Psoas muscle (tissue), 8 donors: Measurements from ENCODE around the gene EPHA1. TPM values are rescaled to one million over a fixed set of nuclear protein-coding genes. Genes with fewer than 3 reads are reported as not detected.

Source experiments
- ATAC-seq, 4 donors: fragments of 200-7000 bp; cut with Tn5 transposase; one replicate each; pipeline ENCODE4 v1.9.1; 2020; ENCODE audit warnings: moderate library complexity in 3 of 4, mild to moderate bottlenecking in 2 of 4
- DNase-seq, 2 donors: peaks; one replicate each; pipeline ENCODE4 v3.0.0-alpha.2; 2020
- H3K27ac ChIP-seq: fragments of 200-600 bp; one replicate; pipeline ENCODE4 v1.8.0; 2022
- H3K27me3 ChIP-seq, 3 donors: fragments of 200-600 bp in 1 of 3; one replicate each; pipeline versions ENCODE4 v1.6.1 to v1.8.0; 2013 to 2022; ENCODE audit warnings: low read length in 2 of 3, mild to moderate bottlenecking in 2 of 3, moderate library complexity in 1 of 3; ENCODE audit not compliant: insufficient read depth in 3 of 3
- H3K36me3 ChIP-seq, 2 donors: fragments of 200-600 bp in 1 of 2; one replicate each; pipeline versions ENCODE4 v1.6.1 to v1.8.0; 2013 to 2022; ENCODE audit warnings: low read depth in 1 of 2, mild to moderate bottlenecking in 1 of 2, moderate library complexity in 1 of 2; ENCODE audit not compliant: insufficient read depth in 1 of 2
- H3K4me1 ChIP-seq: fragments of 200-600 bp; one replicate; pipeline ENCODE4 v1.8.0; 2022
- H3K4me3 ChIP-seq: fragments of 200-600 bp; one replicate; pipeline ENCODE4 v1.8.0; 2022; ENCODE audit warnings: mild to moderate bottlenecking
- H3K9me3 ChIP-seq: fragments of 200-600 bp; one replicate; pipeline ENCODE4 v1.8.0; 2022
- CTCF ChIP-seq: fragments of 200-600 bp; IDR thresholded peaks from one replicate; pipeline ENCODE4 v1.8.0; 2022; ENCODE audit warnings: antibody characterized with exemption
- WGBS, 3 donors: extraction: QIAGEN DNeasy Blood & Tissue Kit; methylation state at CpG; one replicate each; pipeline versions ENCODE4 v1.1.6 to v1.1.7; 2013; 5-methylcytosine and 5-hydroxymethylcytosine counted together
- intact Hi-C, 2 donors: fragments of 100-400 bp; cut with DNase I; formaldehyde crosslinking; loops; one replicate each; pipeline versions ENCODE4 v1.11.0 to v1.14.2; 2022
- polyA plus RNA-seq, 3 donors: library from polyadenylated mRNA; stranded (reverse); fragments of 200-250 nt; gene quantifications; one replicate each; pipeline ENCODE4 v1.2.3, GENCODE V29; 2013
- total RNA-seq, 4 donors: library from RNA; stranded (reverse); fragmentation: NEBNext Ultra II Directional in 2 of 4; extraction: Animal tissue kit (Norgen Biotek cat#: 25700) in 2 of 4; gene quantifications; one replicate each; pipeline versions ENCODE4 v1.2.1 to v1.2.4, GENCODE V29; 2021 to 2023
- donor health status: healthy with polysubstance abuse.
- donor health status: DM: no; HTN: no; CAD: no; lungs with moderate emphysema.
- donor health status: Bipolar disorder and iron deficiency.
- donor health status: healthy.
- donor health status: DM: yes; HTN: yes; CAD: no.
- donor health status: DM: no; HTN: no; CAD: no.
- donor health status: DM: no; HTN: no; CAD: no.
- donor health status: DM: yes; HTN: yes; CAD: no.

EPHA1 gene
- total and polyA plus RNA-seq, 7 donors, result 0.07 to 0.38 (median 0.20) TPM; not detected in 3

- Histone ChIP-seq H3K27ac (no peak overlapping the region), H3K9me3 (no peaks in the 10 kb centered on the region), H3K27me3 (no peaks in the 10 kb centered on the region), H3K4me1 (no peaks in the 10 kb centered on the region), H3K4me3 (no peak overlapping the region), H3K36me3 (peaks cover 0 to 22% of the 10 kb centered on the region in 2 donors)
- no peak for TF ChIP-seq CTCF
- ATAC-seq (no peak), DNase-seq (no peak)
- WGBS, 3 donors, result 83 to 90% (median 89%) methylated on average over 9 of the region's 9 CpGs
- intact Hi-C loops, result no loop called here
These were observed 57.1 kb downstream of the EPHA1 start for GRCh38 chr7:143351574-143351973.

- no peaks in the 10 kb centered on the region for H3K4me1 ChIP-seq
- H3K27me3 ChIP-seq, result no peaks in the 10 kb centered on the region
- no peaks in the 10 kb centered on the region for H3K9me3 ChIP-seq
- DNase-seq (no peak), ATAC-seq (no peak)
- no peak overlapping the region for H3K4me3 ChIP-seq
- 68 to 76% (median 70%) methylated on average over 5 of the region's 5 CpGs for WGBS, 3 donors
- TF ChIP-seq CTCF, result no peak
- intact Hi-C loops, result no loop called here
- peaks cover 0 to 24% of the 10 kb centered on the region in 2 donors for H3K36me3 ChIP-seq
- H3K27ac ChIP-seq, result no peak overlapping the region
These were observed 57.6 kb downstream of the EPHA1 start for GRCh38 chr7:143351060-143351459.

GRCh38 chr7:143347950-143348349 lies 60.7 kb downstream of the EPHA1 start:
- no peak for TF ChIP-seq CTCF
- no peaks in the 10 kb centered on the region for H3K27me3 ChIP-seq

GRCh38 chr7:143346018-143346417 lies 62.6 kb downstream of the EPHA1 start:
- 88 to 92% (median 92%) methylated on average over 4 of the region's 4 CpGs for WGBS, 3 donors
- intact Hi-C loops, result no loop called here
- Histone ChIP-seq H3K9me3 (no peaks in the 10 kb centered on the region), H3K27ac (no peak overlapping the region), H3K4me3 (no peak overlapping the region), H3K4me1 (no peaks in the 10 kb centered on the region), H3K36me3 (peaks cover 0 to 58% of the 10 kb centered on the region in 2 donors), H3K27me3 (no peaks in the 10 kb centered on the region)
- no peak for TF ChIP-seq CTCF
- no peak for DNase-seq
- ATAC-seq, result no peak

More at GRCh38 chr7:143347950-143348349, 60.7 kb downstream of the EPHA1 start:
- H3K27ac ChIP-seq, result no peak overlapping the region
- no peaks in the 10 kb centered on the region for H3K4me1 ChIP-seq
- ATAC-seq (no peak), DNase-seq (no peak)
- intact Hi-C loops, result no loop called here
- 61 to 74% (median 65%) methylated on average over 5 of the region's 5 CpGs for WGBS, 3 donors
- H3K9me3 ChIP-seq, result no peaks in the 10 kb centered on the region
- H3K4me3 ChIP-seq, result no peak overlapping the region
- H3K36me3 ChIP-seq, result peaks cover 0 to 43% of the 10 kb centered on the region in 2 donors

GRCh38 chr7:143345428-143345900 lies 63.2 kb downstream of the EPHA1 start:
- H3K4me1 ChIP-seq, result no peaks in the 10 kb centered on the region
- H3K27ac ChIP-seq, result no peak overlapping the region

More at GRCh38 chr7:143345428-143345900, 63.2 kb downstream of the EPHA1 start:
- Histone ChIP-seq H3K36me3 (peaks cover 0 to 62% of the 10 kb centered on the region in 2 donors), H3K4me3 (no peak overlapping the region), H3K9me3 (no peaks in the 10 kb centered on the region), H3K27me3 (no peaks in the 10 kb centered on the region)
- TF ChIP-seq CTCF, result no peak
- peak; percentile 31 to 65 (median 46) for ATAC-seq
- DNase-seq, result peak; percentile 30 to 62
- intact Hi-C loops, result no loop called here
- 32 to 39% (median 33%) methylated on average over 35 of the region's 35 CpGs for WGBS, 3 donors
